BLaER1 treated with 17β-estradiol and CSF1 and Interleukin-3, amounts not matched to agents 10 nM and 100 nM (cell line): Measurements from ENCODE around the gene ABCC11.
"Not testable (repeated sequence)": the region's sequence is repeated elsewhere in the genome, so short reads cannot be mapped to it uniquely, and the experiment has no call there.

Experiments used
- H3K27ac ChIP-seq, 11 experiments: shearing (Covaris generic); formaldehyde crosslinking; 2 replicates each; pipeline ENCODE4 v1.8.1; 2022
- H3K27me3 ChIP-seq, 11 experiments: shearing (Covaris generic); formaldehyde crosslinking; 2 replicates each; pipeline ENCODE4 v1.8.1; 2022
- H3K36me3 ChIP-seq, 11 experiments: shearing (Covaris generic); formaldehyde crosslinking; 2 replicates each; pipeline ENCODE4 v1.8.1; 2022
- H3K4me1 ChIP-seq, 10 experiments: shearing (Covaris generic); formaldehyde crosslinking; 2 replicates each; pipeline ENCODE4 v1.8.1; 2022
- H3K4me2 ChIP-seq, 11 experiments: shearing (Covaris generic); formaldehyde crosslinking; 2 replicates each; pipeline ENCODE4 v1.8.1; 2022
- H3K4me3 ChIP-seq, 10 experiments: shearing (Covaris generic); formaldehyde crosslinking; 2 replicates each; pipeline ENCODE4 v1.8.1; 2022
- H3K9ac ChIP-seq, 11 experiments: shearing (Covaris generic); formaldehyde crosslinking; 2 replicates each; pipeline ENCODE4 v1.8.1; 2022
- H3K9me3 ChIP-seq, 11 experiments: shearing (Covaris generic); formaldehyde crosslinking; replicated peaks in 1 of 11; 2 replicates each; pipeline ENCODE4 v1.8.1; 2022
- H4K20me1 ChIP-seq, 11 experiments: shearing (Covaris generic); formaldehyde crosslinking; 2 replicates each; pipeline ENCODE4 v1.8.1; 2022
- Cebpa-rat ChIP-seq, 11 experiments: shearing (Covaris generic); IDR thresholded peaks; 2 replicates each; pipeline ENCODE4 v1.8.1; 2022

Gene ABCC11

GRCh38 chr16:48262631-48263030, 15.3 kb upstream of the ABCC11 start:
- Histone ChIP-seq H3K9me3 (peaks cover 20 to 25% (median 23%) of the 10 kb centered on the region in 11 experiments), H3K36me3 (peaks cover 90 to 100% (median 98%) of the 10 kb centered on the region in 11 experiments), H3K27me3 (no peaks in the 10 kb centered on the region), H3K4me2 (no peak overlapping the region), H3K27ac (no peak overlapping the region), H3K9ac (no peak overlapping the region), H3K4me1 (peaks cover 0 to 5% (median 0%) of the 10 kb centered on the region in 10 experiments; a peak in 1 of 20 replicates), H4K20me1 (peaks cover 0 to 4% (median 0%) of the 10 kb centered on the region in 11 experiments; a peak in 4 of 22 replicates), H3K4me3 (no peak overlapping the region)
- TF ChIP-seq Cebpa-rat (IDR thresholded peaks at IDR 0.05), result no peak

GRCh38 chr16:48261569-48261968, 14.2 kb upstream of the ABCC11 start:
- Histone ChIP-seq H3K9ac (no peak overlapping the region), H3K4me1 (peaks cover 0 to 5% (median 0%) of the 10 kb centered on the region in 10 experiments; a peak in 1 of 20 replicates), H3K9me3 (peaks cover 20 to 25% (median 23%) of the 10 kb centered on the region in 11 experiments), H3K27ac (no peak overlapping the region), H3K27me3 (no peaks in the 10 kb centered on the region), H3K4me3 (no peak overlapping the region), H3K4me2 (no peak overlapping the region), H4K20me1 (peaks cover 0 to 4% (median 0%) of the 10 kb centered on the region in 11 experiments; a peak in 4 of 22 replicates), H3K36me3 (peaks cover 87 to 100% (median 96%) of the 10 kb centered on the region in 11 experiments)
- TF ChIP-seq Cebpa-rat (IDR thresholded peaks at IDR 0.05), result no peak

GRCh38 chr16:48256579-48257177, 9.3 kb upstream of the ABCC11 start:
- Histone ChIP-seq H4K20me1 (peaks cover 4 to 25% (median 12%) of the 10 kb centered on the region in 11 experiments; a peak in 14 of 22 replicates), H3K9ac (no peak overlapping the region), H3K4me2 (no peak overlapping the region), H3K9me3 (no peaks in the 10 kb centered on the region; a peak in 1 of 22 replicates), H3K27me3 (no peaks in the 10 kb centered on the region), H3K4me3 (no peak overlapping the region), H3K27ac (no peak overlapping the region), H3K36me3 (peaks cover 78 to 100% (median 95%) of the 10 kb centered on the region in 11 experiments), H3K4me1 (no peaks in the 10 kb centered on the region)
- TF ChIP-seq Cebpa-rat (IDR thresholded peaks at IDR 0.05), result no peak

- Histone ChIP-seq H4K20me1 (peaks cover 27 to 70% (median 51%) of the 10 kb centered on the region in 11 experiments; a peak in 19 of 22 replicates), H3K9ac (no peak overlapping the region), H3K36me3 (peaks cover 39 to 65% (median 56%) of the 10 kb centered on the region in 11 experiments), H3K4me3 (no peak overlapping the region), H3K4me2 (no peak overlapping the region), H3K27me3 (no peaks in the 10 kb centered on the region), H3K4me1 (no peaks in the 10 kb centered on the region; a peak in 2 of 20 replicates), H3K9me3 (no peaks in the 10 kb centered on the region), H3K27ac (no peak overlapping the region)
- no peak for TF ChIP-seq Cebpa-rat (IDR thresholded peaks at IDR 0.05)
These were observed 4.7 kb upstream of the ABCC11 start for GRCh38 chr16:48252013-48252412.

DNA sequence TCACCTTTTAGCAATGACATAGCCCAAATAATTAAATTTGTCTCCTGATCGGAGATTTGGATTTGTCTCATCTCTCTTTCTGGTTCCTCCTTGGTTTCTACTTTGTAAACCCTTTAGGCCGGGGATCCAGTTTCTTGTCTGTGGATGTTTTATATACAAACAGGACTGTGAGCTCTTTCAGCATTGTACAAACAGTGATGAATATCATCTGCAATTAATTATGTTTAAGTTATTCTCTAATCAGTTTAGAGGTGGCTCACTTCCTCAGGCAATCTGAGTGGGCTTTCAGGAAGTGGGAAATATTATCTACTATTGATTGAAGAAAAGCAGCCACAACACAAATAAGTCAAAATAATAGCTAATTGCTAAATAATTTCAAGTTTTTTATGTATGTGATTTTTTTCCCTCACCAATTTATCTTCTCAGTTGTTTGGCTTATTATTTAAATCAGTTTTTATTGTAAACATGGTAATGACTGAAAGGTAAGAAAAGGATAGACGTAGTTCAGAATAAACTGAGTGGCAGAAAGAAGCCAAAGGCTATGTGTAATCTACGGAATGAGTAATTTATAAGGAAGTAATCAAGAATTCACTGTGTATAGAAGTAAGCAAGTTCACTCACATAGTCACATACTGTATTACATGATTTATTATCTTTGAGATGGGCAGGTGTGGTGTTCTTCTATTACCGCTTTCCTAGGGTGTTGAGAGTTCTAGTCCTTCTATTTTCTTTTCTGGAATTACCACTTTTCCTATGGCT, 3.4 kb upstream of the ABCC11 start:
- H3K36me3 ChIP-seq, result peaks cover 38 to 64% (median 43%) of the 10 kb centered on the region in 11 experiments
- H3K4me3 ChIP-seq, result no peak overlapping the region
- H3K9me3 ChIP-seq, result no peaks in the 10 kb centered on the region
- H3K27me3 ChIP-seq, result no peaks in the 10 kb centered on the region
- no peak overlapping the region for H3K27ac ChIP-seq
- no peak overlapping the region for H3K4me2 ChIP-seq
- peaks cover 32 to 83% (median 64%) of the 10 kb centered on the region in 11 experiments; a peak in 20 of 22 replicates for H4K20me1 ChIP-seq
- no peak overlapping the region for H3K9ac ChIP-seq
- TF ChIP-seq Cebpa-rat (IDR thresholded peaks at IDR 0.05), result no peak
- H3K4me1 ChIP-seq, result peaks cover 5 to 11% (median 9%) of the 10 kb centered on the region in 10 experiments; a peak in 19 of 20 replicates

DNA sequence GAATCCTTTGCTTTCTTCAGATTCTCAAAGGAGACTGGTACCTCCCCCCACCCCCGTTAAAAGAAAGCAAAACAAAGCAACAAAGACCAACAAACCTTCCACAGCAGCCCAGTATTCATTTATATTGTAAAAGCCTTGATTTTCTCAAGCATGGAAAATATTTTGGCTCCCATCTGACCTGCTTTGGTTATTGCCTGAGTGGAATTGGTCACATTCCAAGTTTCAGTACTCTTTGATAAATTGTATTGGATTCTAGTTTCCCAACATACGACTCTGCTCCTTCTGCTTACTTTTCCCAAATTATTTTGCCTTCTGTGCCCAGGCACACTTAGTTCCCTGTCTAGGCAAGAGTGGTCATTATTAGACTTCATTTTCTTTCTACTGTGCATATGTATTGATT, 1.3 kb downstream of the ABCC11 start:
- Histone ChIP-seq H3K4me1 (peaks cover 13 to 23% (median 20%) of the 10 kb centered on the region in 10 experiments), H3K27ac (no peak overlapping the region), H3K4me3 (peak overlapping the region in 4 of 10 experiments; percentile 83 to 99 (median 92); a peak in 4 of 20 replicates), H3K9ac (peak overlapping the region in 7 of 11 experiments; percentile 6 to 96 (median 91); a peak in 6 of 22 replicates), H3K9me3 (peaks cover 0 to 5% (median 2%) of the 10 kb centered on the region in 11 experiments; a peak in 5 of 22 replicates), H3K27me3 (no peaks in the 10 kb centered on the region), H4K20me1 (peaks cover 37 to 68% (median 53%) of the 10 kb centered on the region in 11 experiments; a peak in 21 of 22 replicates), H3K36me3 (peaks cover 0 to 21% (median 5%) of the 10 kb centered on the region in 11 experiments; a peak in 4 of 22 replicates), H3K4me2 (peak overlapping the region; percentile 86 to 100 (median 95))
- no peak for TF ChIP-seq Cebpa-rat (IDR thresholded peaks at IDR 0.05)

DNA sequence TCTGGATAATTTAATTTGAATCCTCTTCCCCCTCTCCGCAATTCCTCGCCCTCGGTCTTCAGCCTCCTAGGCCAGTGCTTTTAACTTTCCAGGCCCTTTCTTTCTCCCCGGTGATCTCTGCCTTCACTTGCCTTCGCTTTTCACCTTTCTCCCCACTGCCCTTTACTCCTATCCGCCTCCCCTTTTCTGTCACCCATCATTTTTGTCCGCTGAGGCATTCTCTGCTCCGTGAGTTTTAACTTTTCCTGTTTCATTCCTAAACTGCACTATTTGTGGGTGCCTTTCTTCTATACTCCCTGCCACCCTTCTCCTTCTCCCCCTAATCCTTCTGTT, 2.5 kb downstream of the ABCC11 start:
- Histone ChIP-seq H3K4me2 (peak overlapping the region; percentile 86 to 100 (median 95)), H4K20me1 (peaks cover 33 to 55% (median 47%) of the 10 kb centered on the region in 11 experiments; a peak in 20 of 22 replicates), H3K27ac (peak overlapping the region; percentile 81 to 91 (median 84)), H3K4me1 (peaks cover 13 to 23% (median 20%) of the 10 kb centered on the region in 10 experiments), H3K4me3 (peak overlapping the region; percentile 83 to 99 (median 92)), H3K27me3 (no peaks in the 10 kb centered on the region), H3K9me3 (peaks cover 0 to 12% (median 6%) of the 10 kb centered on the region in 11 experiments; a peak in 10 of 22 replicates), H3K9ac (peak overlapping the region; percentile 85 to 96 (median 91)), H3K36me3 (peaks cover 0 to 21% (median 4%) of the 10 kb centered on the region in 11 experiments; a peak in 4 of 22 replicates)
- no peak for TF ChIP-seq Cebpa-rat (IDR thresholded peaks at IDR 0.05)

- peaks cover 0 to 21% (median 4%) of the 10 kb centered on the region in 11 experiments; a peak in 4 of 22 replicates for H3K36me3 ChIP-seq
- H3K27ac ChIP-seq, result peak within 1 kb of the TSS; percentile 81 to 91 (median 84)
- H3K4me1 ChIP-seq, result peaks cover 13 to 23% (median 20%) of the 10 kb centered on the region in 10 experiments
- H3K9ac ChIP-seq, result peak within 1 kb of the TSS; percentile 85 to 96 (median 91)
- no peaks in the 10 kb centered on the region for H3K27me3 ChIP-seq
- H3K4me2 ChIP-seq, result peak within 1 kb of the TSS; percentile 86 to 100 (median 95)
- H3K4me3 ChIP-seq, result peak within 1 kb of the TSS; percentile 83 to 99 (median 92)
- peaks cover 0 to 13% (median 7%) of the 10 kb centered on the region in 11 experiments; a peak in 10 of 22 replicates for H3K9me3 ChIP-seq
- TF ChIP-seq Cebpa-rat (IDR thresholded peaks at IDR 0.05), result no peak
- peaks cover 29 to 50% (median 42%) of the 10 kb centered on the region in 11 experiments; a peak in 20 of 22 replicates for H4K20me1 ChIP-seq
These were observed 3.1 kb downstream of the ABCC11 start, which contains the start of gene LONP2 for GRCh38 chr16:48244080-48244862. Gene LONP2 (plus strand): TSS chr16:48244300. CDS start chr16:48244389, 89 bp downstream.

DNA sequence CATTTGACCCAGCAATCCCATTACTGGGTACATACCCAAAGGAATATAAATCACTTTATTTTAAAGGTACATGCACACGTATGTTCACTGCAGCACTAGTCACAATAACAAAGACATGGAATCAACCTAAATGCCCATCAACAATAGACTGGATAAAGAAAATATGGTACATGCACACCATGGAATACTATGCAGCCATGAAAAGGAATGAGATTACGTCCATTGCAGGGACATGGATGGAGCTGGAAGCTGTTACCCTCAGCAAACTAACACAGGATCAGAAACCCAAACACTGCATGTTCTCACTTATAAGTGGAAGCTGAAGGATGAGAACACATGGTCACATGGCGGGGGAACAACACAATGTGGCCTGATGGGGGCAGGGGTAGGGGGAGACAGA, 7.2 kb downstream of the ABCC11 start:
- peaks cover 0 to 13% (median 7%) of the 10 kb centered on the region in 11 experiments; a peak in 10 of 22 replicates for H3K9me3 ChIP-seq
- H3K4me2 ChIP-seq, H3K27ac ChIP-seq, H3K36me3 ChIP-seq, H3K4me3 ChIP-seq, H3K4me1 ChIP-seq, H3K27me3 ChIP-seq, H4K20me1 ChIP-seq, H3K9ac ChIP-seq: not testable (repeated sequence)
